WI38 (cell line): Measurements from ENCODE around the gene AP2A1.

ENCODE experiments used
- H3K4me3 ChIP-seq: 2 replicates; pipeline ENCODE4 v1.5.1; 2011; ENCODE audit warnings: low read depth, mild to moderate bottlenecking, control low read depth, low read length
- CTCF ChIP-seq: IDR thresholded peaks from 2 replicates; pipeline ENCODE4 v1.5.1; 2012; ENCODE audit warnings: low read depth, mild to moderate bottlenecking, control low read depth, low read length

Gene AP2A1

GRCh38 chr19:49802836-49803528 lies 36.2 kb downstream of the AP2A1 start:
- no peak overlapping the region for H3K4me3 ChIP-seq
- no peak for TF ChIP-seq CTCF

- TF ChIP-seq CTCF: no peak
- no peak overlapping the region for H3K4me3 ChIP-seq
These were observed 36.7 kb downstream of the AP2A1 start for GRCh38 chr19:49803529-49803856.

GRCh38 chr19:49805822-49806619 lies 39.2 kb downstream of the AP2A1 start:
- no peak overlapping the region for H3K4me3 ChIP-seq
- TF ChIP-seq CTCF: no peak

- TF ChIP-seq CTCF: no peak
These were observed 39.8 kb downstream of the AP2A1 start for GRCh38 chr19:49806620-49806959.

GRCh38 chr19:49807058-49807903 lies 40.5 kb downstream of the AP2A1 start:
- no peak overlapping the region for H3K4me3 ChIP-seq
- no peak for TF ChIP-seq CTCF

More at GRCh38 chr19:49806620-49806959, 39.8 kb downstream of the AP2A1 start:
- H3K4me3 ChIP-seq: no peak overlapping the region

GRCh38 chr19:49807904-49808675 lies 41.3 kb downstream of the AP2A1 start:
- H3K4me3 ChIP-seq: no peak overlapping the region
- TF ChIP-seq CTCF: no peak
